B cell (primary cell): ENCODE measurements around the gene PRRT4. TPM values are rescaled to one million over a fixed set of nuclear protein-coding genes. Genes with fewer than 3 reads are reported as not detected.
A peak's percentile ranks its signal among the peaks of the same experiment; 100 is the strongest.

Experiments used
- ATAC-seq: fragments of 200-7000 bp; cut with Tn5 transposase; one replicate; pipeline ENCODE4 v1.10.0; 2021; ENCODE audit warnings: low read depth, mild to moderate bottlenecking, moderate number of reproducible peaks, moderate library complexity
- CTCF ChIA-PET: fragments of 350-600 bp; sonication (Branson Sonifier 250); formaldehyde crosslinking; loops from one replicate; lab custom pipeline; 2021; ENCODE audit warnings: antibody characterized with exemption, inconsistent platforms; lab: Charles Lee
- POLR2A ChIA-PET: fragments of 350-600 bp; sonication (Branson Sonifier 250); formaldehyde crosslinking; loops from one replicate; lab custom pipeline; 2021; ENCODE audit warnings: antibody characterized with exemption; lab: Charles Lee
- DNase-seq: peaks from one replicate; pipeline ENCODE4 v3.0.0; 2013
- H2AFZ ChIP-seq: 2 replicates; pipeline ENCODE4 v1.6.1; 2012; ENCODE audit warnings: mild to moderate bottlenecking, low read depth, low read length; ENCODE audit not compliant: insufficient read depth, poor library complexity, severe bottlenecking
- H3K27ac ChIP-seq, 2 donors: 1 replicate in 1 of 2; 2 replicates in 1 of 2; pipeline ENCODE4 v1.5.1; 2012 to 2013; ENCODE audit warnings: low read length in 2 of 2, mild to moderate bottlenecking in 2 of 2, moderate library complexity in 1 of 2
- H3K27me3 ChIP-seq, 4 experiments: fragments of 200-600 bp in 1 of 4; sonication (generic) in 1 of 4; replicated peaks in 1 of 4; 1 replicate in 2 of 4; 2 replicates in 2 of 4; pipeline versions ENCODE4 v1.6.1 to v1.7.0; 2013 to 2016; ENCODE audit warnings: low read length in 3 of 4, mild to moderate bottlenecking in 2 of 4, mixed read lengths in 1 of 4, moderate library complexity in 1 of 4; ENCODE audit not compliant: insufficient read depth in 4 of 4, control insufficient read depth in 3 of 4; ENCODE audit errors: control extremely low read depth in 1 of 4
- H3K36me3 ChIP-seq, 2 experiments: replicated peaks in 1 of 2; 1 replicate in 1 of 2; 2 replicates in 1 of 2; pipeline versions ENCODE4 v1.6.1 to v1.7.1; 2013; ENCODE audit warnings: low read length in 1 of 2; ENCODE audit not compliant: insufficient read depth in 2 of 2, control insufficient read depth in 1 of 2; ENCODE audit errors: control extremely low read depth in 1 of 2, extremely low read depth in 1 of 2
- H3K4me1 ChIP-seq, 2 donors: fragments of 200-600 bp in 1 of 2; sonication (generic) in 1 of 2; 1 replicate in 1 of 2; 2 replicates in 1 of 2; pipeline versions ENCODE4 v1.5.1 to v1.6.1; 2013 to 2017; ENCODE audit warnings: low read length in 2 of 2; ENCODE audit not compliant: control insufficient read depth in 2 of 2, insufficient read depth in 2 of 2
- H3K4me2 ChIP-seq: replicated peaks from 2 replicates; pipeline ENCODE3; 2012; ENCODE audit warnings: mild to moderate bottlenecking, low read depth, low read length; ENCODE audit not compliant: poor library complexity, severe bottlenecking
- H3K4me3 ChIP-seq, 5 experiments: fragments of 200-600 bp in 1 of 5; sonication (generic) in 1 of 5; 1 replicate in 3 of 5; 2 replicates in 2 of 5; pipeline versions ENCODE4 v1.5.1 to v1.7.0; 2011 to 2016; ENCODE audit warnings: low read length in 4 of 5, mild to moderate bottlenecking in 4 of 5, low read depth in 2 of 5, control low read depth in 1 of 5, moderate library complexity in 1 of 5; ENCODE audit not compliant: insufficient read depth in 1 of 5; ENCODE audit errors: control extremely low read depth in 1 of 5, extremely low read depth in 1 of 5
- H3K79me2 ChIP-seq: fragments of 200-600 bp; sonication (generic); one replicate; pipeline ENCODE4 v1.6.0; 2016; ENCODE audit warnings: low read length; ENCODE audit not compliant: control insufficient read depth, insufficient read depth
- H3K9ac ChIP-seq: fragments of 200-600 bp; sonication (generic); 2 replicates; pipeline ENCODE4 v1.6.1; 2017; ENCODE audit warnings: mild to moderate bottlenecking, low read length, moderate library complexity
- H3K9me3 ChIP-seq, 3 donors: one replicate each; pipeline versions ENCODE4 v1.6.1 to v1.7.1; 2013; ENCODE audit warnings: low read length in 2 of 3; ENCODE audit not compliant: control insufficient read depth in 2 of 3, insufficient read depth in 1 of 3; ENCODE audit errors: control extremely low read depth in 1 of 3
- H4K20me1 ChIP-seq: 2 replicates; pipeline ENCODE4 v1.6.0; 2012; ENCODE audit warnings: mild to moderate bottlenecking, low read length; ENCODE audit not compliant: insufficient read depth, control insufficient read depth, poor library complexity, severe bottlenecking
- H3K27ac Mint-ChIP-seq: one replicate; pipeline ENCODE4 v1.8.0; 2021; ENCODE audit warnings: mixed read lengths
- H3K27me3 Mint-ChIP-seq: one replicate; pipeline ENCODE4 v1.8.0; 2021; ENCODE audit warnings: mixed read lengths
- H3K4me1 Mint-ChIP-seq: one replicate; pipeline ENCODE4 v1.8.0; 2021; ENCODE audit warnings: mixed read lengths
- H3K4me3 Mint-ChIP-seq: one replicate; pipeline ENCODE4 v1.8.0; 2021; ENCODE audit warnings: mixed read lengths
- H3K9me3 Mint-ChIP-seq: one replicate; pipeline ENCODE4 v1.8.0; 2022; ENCODE audit warnings: mixed read lengths; ENCODE audit not compliant: insufficient read depth
- EZH2 ChIP-seq: IDR thresholded peaks from 2 replicates; pipeline ENCODE4 v1.6.1; 2012; ENCODE audit warnings: borderline replicate concordance, low read depth, mild to moderate bottlenecking, moderate library complexity, low read length; ENCODE audit not compliant: insufficient read depth, poor library complexity, severe bottlenecking
- WGBS: methylation state at CpG from one replicate; pipeline ENCODE4 v1.1.5; 2013; ENCODE audit warnings: missing lambda C conversion rate; ENCODE audit not compliant: insufficient coverage; 5-methylcytosine and 5-hydroxymethylcytosine counted together
- intact Hi-C: fragments of 100-400 bp; cut with micrococcal nuclease; formaldehyde crosslinking; loops from one replicate; pipeline ENCODE4 v1.10.0; 2022
- polyA plus RNA-seq: library from polyadenylated mRNA; depleted of rRNA; stranded (reverse); fragments of >200 nt; gene quantifications from 2 replicates; pipeline ENCODE4 v1.2.3, GENCODE V29; 2012
- total RNA-seq, 2 donors: library from RNA; stranded (reverse); fragments of 120-200 nt in 1 of 2; gene quantifications; 1 replicate in 1 of 2; 2 replicates in 1 of 2; pipeline versions ENCODE4 v1.2.3 to v1.2.4, GENCODE V29; 2013 to 2022
- TF ChIP-seq, protein P1 (sequence below): fragments of 200-600 bp; IDR thresholded peaks from one replicate; pipeline ENCODE4 v1.8.0; 2022; ENCODE audit warnings: antibody characterized with exemption, mild to moderate bottlenecking

The PRRT4 gene
- total and polyA plus RNA-seq, 2 donors (not counting 1 experiment from before 2014, with no cell fraction given), result 0.04 to 0.20 TPM

GRCh38 chr7:128387216-128388144 is 26.0 kb upstream of the PRRT4 start:
- no peak overlapping the region for H3K27ac Mint-ChIP-seq
- ChIA-PET CTCF (interaction anchor here (0.5 to 3.4 kb wide), 25 partner anchors 8 to 681 kb away, joined by 3 to 32 read pairs (median 5); partner anchors contain the start of genes HILPDA and RBM28), POLR2A (no interaction called here)
- H3K9ac ChIP-seq, result no peak overlapping the region
- H3K4me1 ChIP-seq, result peaks cover 0 to 7% of the 10 kb centered on the region in 2 donors
- no peak overlapping the region for H3K4me3 ChIP-seq
- H3K4me2 ChIP-seq, result peak overlapping the region; percentile 23
- H3K27ac ChIP-seq, result no peak overlapping the region
- intact Hi-C loops, result loop anchor here (1.0 to 5.0 kb wide), 2 partner anchors 40 to 830 kb away; no protein-coding TSS in a partner anchor
- H3K27me3 ChIP-seq, result peaks cover 0 to 11% (median 3%) of the 10 kb centered on the region in 4 experiments
- peak overlapping the region; percentile 2 for H2AFZ ChIP-seq
- no peaks in the 10 kb centered on the region for H3K79me2 ChIP-seq
- no peaks in the 10 kb centered on the region for H4K20me1 ChIP-seq
- TF ChIP-seq, protein P1, sequence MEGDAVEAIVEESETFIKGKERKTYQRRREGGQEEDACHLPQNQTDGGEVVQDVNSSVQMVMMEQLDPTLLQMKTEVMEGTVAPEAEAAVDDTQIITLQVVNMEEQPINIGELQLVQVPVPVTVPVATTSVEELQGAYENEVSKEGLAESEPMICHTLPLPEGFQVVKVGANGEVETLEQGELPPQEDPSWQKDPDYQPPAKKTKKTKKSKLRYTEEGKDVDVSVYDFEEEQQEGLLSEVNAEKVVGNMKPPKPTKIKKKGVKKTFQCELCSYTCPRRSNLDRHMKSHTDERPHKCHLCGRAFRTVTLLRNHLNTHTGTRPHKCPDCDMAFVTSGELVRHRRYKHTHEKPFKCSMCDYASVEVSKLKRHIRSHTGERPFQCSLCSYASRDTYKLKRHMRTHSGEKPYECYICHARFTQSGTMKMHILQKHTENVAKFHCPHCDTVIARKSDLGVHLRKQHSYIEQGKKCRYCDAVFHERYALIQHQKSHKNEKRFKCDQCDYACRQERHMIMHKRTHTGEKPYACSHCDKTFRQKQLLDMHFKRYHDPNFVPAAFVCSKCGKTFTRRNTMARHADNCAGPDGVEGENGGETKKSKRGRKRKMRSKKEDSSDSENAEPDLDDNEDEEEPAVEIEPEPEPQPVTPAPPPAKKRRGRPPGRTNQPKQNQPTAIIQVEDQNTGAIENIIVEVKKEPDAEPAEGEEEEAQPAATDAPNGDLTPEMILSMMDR, result peak; percentile 86
- no peak for TF ChIP-seq EZH2
- H3K9me3 ChIP-seq, result no peaks in the 10 kb centered on the region
- peaks cover 0 to 2% of the 10 kb centered on the region in 2 experiments for H3K36me3 ChIP-seq
- WGBS, result 43% methylated on average over 18 of the region's 24 CpGs
- no peaks in the 10 kb centered on the region for H3K9me3 Mint-ChIP-seq
- DNase-seq (peak; percentile 71), ATAC-seq (peak; percentile 89)
- H3K27me3 Mint-ChIP-seq, result no peaks in the 10 kb centered on the region
- H3K4me1 Mint-ChIP-seq, result peaks cover 6% of the 10 kb centered on the region
- H3K4me3 Mint-ChIP-seq, result no peak overlapping the region
